ENCODE data around the gene ANKRD44.

ANKRD44 gene

DNA sequence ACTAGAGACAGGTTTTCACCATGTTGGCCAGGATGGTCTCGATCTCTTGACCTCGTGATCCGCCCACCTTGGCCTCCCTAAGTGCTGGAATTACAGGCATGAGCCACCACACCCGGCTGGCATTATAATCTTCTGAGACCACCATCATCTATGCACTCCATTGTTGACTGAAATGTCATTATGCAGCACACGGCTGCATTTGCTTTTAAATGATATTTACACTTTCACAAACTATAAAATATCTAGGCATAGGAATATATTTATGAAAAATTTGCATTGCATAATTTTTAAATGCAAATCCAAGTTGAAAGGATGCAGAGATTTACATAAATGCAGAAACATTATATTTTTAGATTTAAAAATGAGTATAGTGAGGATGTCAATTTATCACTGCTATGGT is 30.0 kb upstream of the ANKRD44 start:
- no peaks in the 10 kb centered on the region for H3K9me3 ChIP-seq (replicated peaks; ENCODE audit: low read length)
- H3K4me2 ChIP-seq (ENCODE audit: low read length), result no peak overlapping the region
- no peak overlapping the region for H3K4me3 ChIP-seq (ENCODE audit: low read length)
- no peak overlapping the region for H3K9ac ChIP-seq (ENCODE audit: low read depth, low read length)
- H3K4me1 ChIP-seq (ENCODE audit: control insufficient read depth, insufficient read depth, low read length), result no peaks in the 10 kb centered on the region
- no peaks in the 10 kb centered on the region for H3K27me3 ChIP-seq (ENCODE audit: control insufficient read depth, insufficient read depth, low read length)
- no peaks in the 10 kb centered on the region for H3K36me3 ChIP-seq (ENCODE audit: insufficient read depth, low read length)

DNA sequence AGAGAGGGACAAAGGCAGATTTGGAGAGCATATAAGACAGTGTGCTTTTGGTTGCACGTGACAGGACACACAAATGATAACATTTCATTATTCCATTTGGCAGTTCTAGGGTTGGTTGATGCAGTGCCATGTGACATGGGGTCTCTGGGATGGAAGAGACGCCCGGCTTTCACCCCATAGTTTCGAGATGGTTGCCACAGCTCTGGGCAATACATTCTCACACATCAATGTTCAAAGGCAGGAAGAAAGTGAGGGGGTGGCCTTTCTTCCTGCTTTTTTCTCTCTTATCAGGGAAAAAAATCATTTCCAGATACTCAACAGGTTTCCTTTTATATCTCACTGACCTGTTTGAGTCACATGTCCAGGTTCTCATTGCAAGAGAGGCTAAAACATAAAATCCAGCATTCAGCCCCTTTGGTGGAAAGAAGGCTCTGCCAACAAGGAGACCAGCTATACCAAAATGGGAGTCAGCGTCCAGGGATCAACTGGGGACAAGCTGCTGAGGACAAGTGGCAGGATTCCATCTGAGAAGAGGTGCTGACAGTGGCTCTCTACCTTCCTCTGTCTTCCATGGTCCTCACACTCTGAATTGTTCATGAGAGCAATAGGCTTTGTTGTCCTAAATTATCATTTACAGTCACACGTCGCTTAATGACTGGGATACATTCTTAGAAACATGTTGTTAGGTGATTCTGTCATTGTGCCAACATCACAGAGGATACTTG is 29.1 kb upstream of the ANKRD44 start:
- Histone ChIP-seq H3K36me3 (ENCODE audit: insufficient read depth, low read length) (no peaks in the 10 kb centered on the region), H3K4me3 (ENCODE audit: low read length) (no peak overlapping the region), H3K4me2 (ENCODE audit: low read length) (no peak overlapping the region), H3K9me3 (replicated peaks; ENCODE audit: low read length) (no peaks in the 10 kb centered on the region), H3K27me3 (ENCODE audit: control insufficient read depth, insufficient read depth, low read length) (no peaks in the 10 kb centered on the region), H3K4me1 (ENCODE audit: control insufficient read depth, insufficient read depth, low read length) (no peaks in the 10 kb centered on the region), H3K9ac (ENCODE audit: low read depth, low read length) (no peak overlapping the region)

DNA sequence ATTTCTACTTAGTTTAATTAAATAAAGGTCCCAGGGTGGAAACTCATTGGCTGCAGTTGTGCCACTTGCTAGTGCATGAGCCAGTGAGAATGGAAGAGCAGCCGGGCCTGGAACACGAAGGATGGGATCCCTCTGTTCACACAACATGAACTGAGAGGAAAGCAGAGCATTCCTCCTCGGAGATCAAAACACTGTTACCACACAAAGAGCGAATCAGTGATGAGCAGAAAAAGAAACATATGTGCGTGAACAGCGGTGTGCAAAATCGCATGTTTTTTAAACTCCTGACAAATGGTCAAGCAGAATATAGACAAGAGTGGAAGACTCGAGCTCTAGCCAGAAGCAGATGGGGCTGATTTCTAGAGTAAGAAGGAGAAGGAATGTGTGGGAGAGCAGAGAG is 28.4 kb upstream of the ANKRD44 start:
- no peaks in the 10 kb centered on the region for H3K36me3 ChIP-seq (ENCODE audit: insufficient read depth, low read length)
- H3K4me2 ChIP-seq (ENCODE audit: low read length), result no peak overlapping the region
- no peak overlapping the region for H3K9ac ChIP-seq (ENCODE audit: low read depth, low read length)
- no peaks in the 10 kb centered on the region for H3K27me3 ChIP-seq (ENCODE audit: control insufficient read depth, insufficient read depth, low read length)
- H3K4me3 ChIP-seq (ENCODE audit: low read length), result no peak overlapping the region
- no peaks in the 10 kb centered on the region for H3K4me1 ChIP-seq (ENCODE audit: control insufficient read depth, insufficient read depth, low read length)
- no peaks in the 10 kb centered on the region for H3K9me3 ChIP-seq (replicated peaks; ENCODE audit: low read length)

DNA sequence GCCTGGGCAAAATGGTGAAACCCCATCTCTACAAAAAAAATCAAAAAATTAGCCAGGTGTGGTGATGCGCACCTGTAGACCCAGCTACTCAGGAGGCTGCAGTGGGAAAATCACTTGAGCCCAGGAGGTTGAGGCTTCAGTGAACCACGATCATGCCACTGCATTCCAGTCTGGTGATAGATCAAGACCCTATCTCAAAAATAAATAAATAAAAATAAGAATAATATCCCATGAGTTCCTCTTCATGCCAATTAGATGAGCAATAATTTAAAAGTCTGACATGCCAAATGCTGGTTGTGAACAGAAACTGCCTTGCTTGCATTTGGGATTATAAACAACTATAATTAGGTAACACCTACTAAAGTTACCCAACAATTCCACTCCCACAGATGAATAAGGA is 22.1 kb upstream of the ANKRD44 start:
- Histone ChIP-seq H3K36me3 (ENCODE audit: insufficient read depth, low read length) (no peaks in the 10 kb centered on the region), H3K4me2 (ENCODE audit: low read length) (no peak overlapping the region)

DNA sequence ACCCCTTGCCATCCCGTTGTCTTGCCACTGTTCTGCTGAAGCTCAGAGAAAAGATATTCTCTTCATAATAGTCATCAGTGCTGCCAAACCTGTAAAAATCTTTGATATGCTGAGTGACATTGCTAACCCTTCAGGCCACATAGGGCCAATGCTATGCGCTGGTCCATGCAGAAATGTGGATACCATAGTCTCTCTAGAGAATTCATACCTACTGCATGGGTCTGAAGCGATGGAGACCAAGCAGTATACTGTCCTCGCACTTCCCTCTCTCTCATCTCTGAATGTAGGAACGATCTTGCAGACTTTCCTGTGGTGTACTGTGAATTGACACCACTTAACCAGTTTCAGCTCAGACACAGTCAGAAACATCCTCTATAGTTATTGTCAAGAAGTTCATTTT is 17.9 kb upstream of the ANKRD44 start:
- Histone ChIP-seq H3K27me3 (ENCODE audit: control insufficient read depth, insufficient read depth, low read length) (no peaks in the 10 kb centered on the region), H3K9ac (ENCODE audit: low read depth, low read length) (no peak overlapping the region), H3K36me3 (ENCODE audit: insufficient read depth, low read length) (no peaks in the 10 kb centered on the region), H3K4me3 (ENCODE audit: low read length) (no peak overlapping the region), H3K9me3 (replicated peaks; ENCODE audit: low read length) (no peaks in the 10 kb centered on the region), H3K4me1 (ENCODE audit: control insufficient read depth, insufficient read depth, low read length) (no peaks in the 10 kb centered on the region), H3K4me2 (ENCODE audit: low read length) (no peak overlapping the region)

More for the DNA sequence above, 22.1 kb upstream of the ANKRD44 start:
- H3K27me3 ChIP-seq (ENCODE audit: control insufficient read depth, insufficient read depth, low read length), result no peaks in the 10 kb centered on the region
- H3K9ac ChIP-seq (ENCODE audit: low read depth, low read length), result no peak overlapping the region
- H3K9me3 ChIP-seq (replicated peaks; ENCODE audit: low read length), result no peaks in the 10 kb centered on the region
- H3K4me1 ChIP-seq (ENCODE audit: control insufficient read depth, insufficient read depth, low read length), result no peaks in the 10 kb centered on the region
- no peak overlapping the region for H3K4me3 ChIP-seq (ENCODE audit: low read length)

DNA sequence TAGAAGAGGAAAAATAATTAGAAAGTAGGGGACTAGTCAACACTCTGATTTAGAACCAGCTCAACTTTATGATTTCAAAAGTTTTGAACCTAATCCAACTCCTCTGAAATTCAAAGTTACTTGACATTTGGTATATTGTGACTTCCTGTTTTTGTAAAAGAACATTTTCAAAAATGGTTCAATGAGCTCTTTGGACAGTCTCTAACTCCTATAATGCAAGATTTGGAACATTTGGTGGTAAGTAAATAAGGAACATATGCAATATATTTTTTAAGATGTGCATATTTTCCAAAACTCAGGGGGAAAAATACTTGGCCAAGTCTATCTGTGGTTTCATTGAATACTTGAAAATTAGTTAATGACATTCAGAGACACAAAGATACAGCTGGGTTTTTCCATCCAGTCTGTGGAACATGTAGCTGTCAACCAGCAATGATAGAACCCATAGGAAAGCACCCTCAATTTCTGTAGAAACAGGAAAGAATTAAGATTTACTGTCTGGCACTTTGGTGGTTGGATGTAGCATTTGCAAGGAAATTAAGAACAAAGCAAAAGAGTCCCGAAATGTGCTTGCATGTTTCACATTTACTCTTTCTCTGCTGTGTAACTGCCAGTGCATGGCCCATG is 17.0 kb upstream of the ANKRD44 start:
- Histone ChIP-seq H3K36me3 (ENCODE audit: insufficient read depth, low read length) (no peaks in the 10 kb centered on the region), H3K27me3 (ENCODE audit: control insufficient read depth, insufficient read depth, low read length) (no peaks in the 10 kb centered on the region), H3K4me2 (ENCODE audit: low read length) (no peak overlapping the region), H3K4me1 (ENCODE audit: control insufficient read depth, insufficient read depth, low read length) (no peaks in the 10 kb centered on the region), H3K4me3 (ENCODE audit: low read length) (no peak overlapping the region), H3K9me3 (replicated peaks; ENCODE audit: low read length) (no peaks in the 10 kb centered on the region), H3K9ac (ENCODE audit: low read depth, low read length) (no peak overlapping the region)

GRCh38 chr2:197327073-197327471 is 16.5 kb upstream of the ANKRD44 start:
- H3K4me2 ChIP-seq (ENCODE audit: low read length), result no peak overlapping the region
- H3K27me3 ChIP-seq (ENCODE audit: control insufficient read depth, insufficient read depth, low read length), result no peaks in the 10 kb centered on the region
- no peaks in the 10 kb centered on the region for H3K9me3 ChIP-seq (replicated peaks; ENCODE audit: low read length)
- no peak overlapping the region for H3K4me3 ChIP-seq (ENCODE audit: low read length)
- no peaks in the 10 kb centered on the region for H3K4me1 ChIP-seq (ENCODE audit: control insufficient read depth, insufficient read depth, low read length)
- H3K9ac ChIP-seq (ENCODE audit: low read depth, low read length), result no peak overlapping the region
- no peaks in the 10 kb centered on the region for H3K36me3 ChIP-seq (ENCODE audit: insufficient read depth, low read length)

GRCh38 chr2:197324801-197325200 is 14.2 kb upstream of the ANKRD44 start:
- Histone ChIP-seq H3K4me3 (ENCODE audit: low read length) (no peak overlapping the region), H3K9me3 (replicated peaks; ENCODE audit: low read length) (no peaks in the 10 kb centered on the region), H3K36me3 (ENCODE audit: insufficient read depth, low read length) (no peaks in the 10 kb centered on the region), H3K4me2 (ENCODE audit: low read length) (no peak overlapping the region), H3K27me3 (ENCODE audit: control insufficient read depth, insufficient read depth, low read length) (no peaks in the 10 kb centered on the region), H3K4me1 (ENCODE audit: control insufficient read depth, insufficient read depth, low read length) (no peaks in the 10 kb centered on the region), H3K9ac (ENCODE audit: low read depth, low read length) (no peak overlapping the region)

GRCh38 chr2:197322724-197323720 is 12.4 kb upstream of the ANKRD44 start:
- Histone ChIP-seq H3K9me3 (replicated peaks; ENCODE audit: low read length) (no peaks in the 10 kb centered on the region), H3K4me3 (ENCODE audit: low read length) (no peak overlapping the region), H3K4me1 (ENCODE audit: control insufficient read depth, insufficient read depth, low read length) (no peaks in the 10 kb centered on the region)

DNA sequence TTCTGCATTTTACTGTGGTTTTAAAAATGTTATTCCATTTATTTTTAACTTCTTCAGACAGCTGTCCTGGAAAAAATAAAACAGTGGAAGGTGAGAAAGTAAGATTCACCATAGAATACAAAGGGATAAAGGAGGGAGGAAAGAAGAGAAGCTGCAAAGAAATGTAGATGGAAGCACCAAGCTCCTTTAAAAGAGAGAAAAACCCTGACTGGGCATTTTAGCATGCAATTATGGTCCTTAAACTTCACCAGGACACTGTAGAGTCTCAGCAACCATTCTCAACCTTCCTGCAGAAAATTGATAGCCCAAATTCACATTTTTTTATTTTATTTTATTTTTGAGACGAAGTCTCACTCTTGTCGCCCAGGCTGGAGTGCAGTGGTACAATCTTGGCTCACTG is 11.6 kb upstream of the ANKRD44 start:
- Histone ChIP-seq H3K4me1 (ENCODE audit: control insufficient read depth, insufficient read depth, low read length) (no peaks in the 10 kb centered on the region), H3K9ac (ENCODE audit: low read depth, low read length) (no peak overlapping the region), H3K9me3 (replicated peaks; ENCODE audit: low read length) (no peaks in the 10 kb centered on the region), H3K36me3 (ENCODE audit: insufficient read depth, low read length) (no peaks in the 10 kb centered on the region), H3K4me3 (ENCODE audit: low read length) (no peak overlapping the region), H3K27me3 (ENCODE audit: control insufficient read depth, insufficient read depth, low read length) (no peaks in the 10 kb centered on the region), H3K4me2 (ENCODE audit: low read length) (no peak overlapping the region)

More at GRCh38 chr2:197322724-197323720, 12.4 kb upstream of the ANKRD44 start:
- Histone ChIP-seq H3K27me3 (ENCODE audit: control insufficient read depth, insufficient read depth, low read length) (no peaks in the 10 kb centered on the region), H3K36me3 (ENCODE audit: insufficient read depth, low read length) (no peaks in the 10 kb centered on the region), H3K9ac (ENCODE audit: low read depth, low read length) (no peak overlapping the region), H3K4me2 (ENCODE audit: low read length) (no peak overlapping the region)

DNA sequence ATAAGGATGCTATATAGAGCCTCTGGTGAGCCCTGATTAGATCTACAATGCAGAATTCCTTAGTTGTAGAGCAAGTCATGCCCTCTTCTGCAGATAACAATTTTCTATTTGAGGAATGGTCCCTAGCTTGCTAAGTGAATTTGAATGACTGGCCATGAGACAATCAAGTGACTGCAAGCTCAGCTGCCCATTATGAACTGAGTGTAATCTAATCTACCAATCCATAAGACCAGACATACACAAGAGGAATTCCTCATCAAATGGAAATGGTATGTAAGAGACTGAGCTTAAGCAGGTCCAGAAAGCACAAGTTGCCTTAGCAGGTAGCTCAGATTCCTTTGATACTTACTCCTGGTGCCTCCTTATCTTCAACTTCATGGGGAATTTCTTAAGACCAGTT is 4.8 kb upstream of the ANKRD44 start:
- no peaks in the 10 kb centered on the region for H3K36me3 ChIP-seq (ENCODE audit: insufficient read depth, low read length)
- no peak overlapping the region for H3K4me3 ChIP-seq (ENCODE audit: low read length)

More for the DNA sequence above, 4.8 kb upstream of the ANKRD44 start:
- H3K27me3 ChIP-seq (ENCODE audit: control insufficient read depth, insufficient read depth, low read length), result peaks cover 4% of the 10 kb centered on the region
- no peak overlapping the region for H3K9ac ChIP-seq (ENCODE audit: low read depth, low read length)
- no peaks in the 10 kb centered on the region for H3K9me3 ChIP-seq (replicated peaks; ENCODE audit: low read length)
- H3K4me2 ChIP-seq (ENCODE audit: low read length), result no peak overlapping the region
- peaks cover 9% of the 10 kb centered on the region for H3K4me1 ChIP-seq (ENCODE audit: control insufficient read depth, insufficient read depth, low read length)
